Activated CD8-positive, alpha-beta T cell treated with anti-CD3 and anti-CD28 coated beads, Interleukin-2, amount 10 ng/mL, durations not matched to agents 7 days and 5 days (primary cell): ENCODE results near the gene SMURF2. TPM values are rescaled to one million over a fixed set of nuclear protein-coding genes. Genes with fewer than 3 reads are reported as not detected.
A peak's percentile ranks its signal among the peaks of the same experiment; 100 is the strongest.
"Not testable (repeated sequence)": the region's sequence is repeated elsewhere in the genome, so short reads cannot be mapped to it uniquely, and the experiment has no call there.

Source experiments
- ATAC-seq: fragments of 150-1000 bp; cut with Tn5 transposase; one replicate; pipeline ENCODE4 v1.10.0; 2021; ENCODE audit warnings: moderate library complexity
- CTCF ChIA-PET: fragments of 350-600 bp; sonication (Branson Sonifier 250); formaldehyde crosslinking; loops from one replicate; lab custom pipeline; 2021; ENCODE audit warnings: antibody characterized with exemption; lab: Charles Lee
- POLR2A ChIA-PET: fragments of 350-600 bp; sonication (Branson Sonifier 250); formaldehyde crosslinking; loops from one replicate; lab custom pipeline; 2021; ENCODE audit warnings: antibody characterized with exemption; lab: Charles Lee
- DNase-seq: peaks from one replicate; pipeline ENCODE4 v3.0.0-alpha.2; 2020
- H3K27ac Mint-ChIP-seq: one replicate; pipeline ENCODE4 v1.8.0; 2021; ENCODE audit warnings: mild to moderate bottlenecking, mixed read lengths
- H3K27me3 Mint-ChIP-seq: one replicate; pipeline ENCODE4 v1.8.0; 2021; ENCODE audit warnings: low read depth, mixed read lengths
- H3K36me3 Mint-ChIP-seq: one replicate; pipeline ENCODE4 v1.8.0; 2021; ENCODE audit warnings: low read depth, mixed read lengths
- H3K4me1 Mint-ChIP-seq: one replicate; pipeline ENCODE4 v1.8.0; 2021; ENCODE audit warnings: low read depth, mixed read lengths
- H3K4me3 Mint-ChIP-seq: one replicate; pipeline ENCODE4 v1.8.0; 2021; ENCODE audit warnings: mild to moderate bottlenecking, mixed read lengths
- H3K9me3 Mint-ChIP-seq: one replicate; pipeline ENCODE4 v1.8.0; 2022; ENCODE audit warnings: mixed read lengths; ENCODE audit not compliant: insufficient read depth
- total RNA-seq, 2 experiments: library from RNA; stranded (reverse); gene quantifications; one replicate each; pipeline ENCODE4 v1.2.3, GENCODE V29; 2021

The SMURF2 gene
- total RNA-seq, 2 experiments from 2014 or later = 16.1 to 16.4 TPM

DNA sequence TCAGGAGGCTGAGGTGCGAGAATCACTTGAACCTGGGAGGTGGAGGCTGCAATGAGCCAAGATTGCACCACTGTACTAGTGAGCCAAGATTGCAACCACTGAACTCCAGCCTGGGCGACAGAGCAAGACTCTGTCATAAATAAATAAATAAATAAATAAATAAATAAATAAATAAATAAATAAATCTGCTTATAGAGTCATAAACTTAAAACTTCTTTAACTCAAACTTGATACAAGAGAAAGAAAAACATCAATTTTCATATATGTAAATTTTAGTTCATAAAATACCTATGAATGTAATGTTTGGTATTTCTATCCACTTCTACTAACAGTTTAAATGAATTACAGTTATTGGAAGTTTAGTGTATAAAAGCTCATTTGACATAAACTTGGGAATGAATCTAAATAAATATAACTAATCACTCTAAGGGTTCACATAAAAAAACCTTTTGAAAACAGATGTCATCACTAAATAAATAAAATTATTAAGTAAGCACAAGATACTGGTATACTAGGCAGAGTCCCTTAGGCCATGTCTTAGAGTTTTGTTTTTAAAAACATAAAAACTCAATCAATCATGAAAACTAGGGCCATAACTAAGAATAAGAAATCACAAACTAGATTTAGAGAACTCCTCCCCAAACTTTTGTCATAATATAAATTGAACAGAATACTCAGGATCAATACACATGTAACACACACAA, 54.1 kb downstream of the SMURF2 start:
- H3K4me3 Mint-ChIP-seq = no peak overlapping the region
- CTCF ChIA-PET = interaction anchor here (1.0 kb wide), 1 partner anchor 8 kb away, joined by 4 read pairs; no protein-coding TSS in a partner anchor
- no peaks in the 10 kb centered on the region for H3K9me3 Mint-ChIP-seq
- peaks cover 5% of the 10 kb centered on the region for H3K36me3 Mint-ChIP-seq
- POLR2A ChIA-PET = no interaction called here
- H3K27ac Mint-ChIP-seq = no peak overlapping the region
- H3K27me3 Mint-ChIP-seq = no peaks in the 10 kb centered on the region
- ATAC-seq (no peak), DNase-seq (no peak)
- H3K4me1 Mint-ChIP-seq = peaks cover 16% of the 10 kb centered on the region

DNA sequence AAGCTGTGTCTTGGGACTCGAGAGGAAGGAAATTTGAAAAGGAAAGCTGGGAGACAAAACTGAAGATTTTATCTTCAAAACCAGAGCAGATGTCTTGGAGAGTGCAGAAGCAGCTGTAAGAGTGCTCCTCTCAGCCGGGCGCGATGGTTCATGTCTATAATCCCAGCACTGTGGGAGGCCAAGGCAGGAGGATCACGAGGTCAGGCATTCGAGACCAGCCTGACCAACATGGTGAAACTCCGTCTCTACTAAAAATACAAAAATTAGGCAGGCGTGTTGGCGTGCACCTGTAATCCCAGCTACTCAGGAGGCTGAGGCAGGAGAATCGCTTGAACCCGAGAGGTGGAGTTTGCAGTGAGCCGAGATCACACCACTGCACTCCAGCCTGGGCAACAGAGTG, 57.6 kb downstream of the SMURF2 start:
- H3K27me3 Mint-ChIP-seq, H3K27ac Mint-ChIP-seq, DNase-seq, H3K9me3 Mint-ChIP-seq, POLR2A ChIA-PET, H3K36me3 Mint-ChIP-seq, ATAC-seq, H3K4me3 Mint-ChIP-seq: not testable (repeated sequence)
- peaks cover 23% of the 10 kb centered on the region for H3K4me1 Mint-ChIP-seq
- CTCF ChIA-PET = interaction anchor here (1.0 to 1.1 kb wide), 3 partner anchors 45 to 128 kb away, joined by 3 to 4 read pairs (median 3); partner anchors contain the start of gene CEP95

DNA sequence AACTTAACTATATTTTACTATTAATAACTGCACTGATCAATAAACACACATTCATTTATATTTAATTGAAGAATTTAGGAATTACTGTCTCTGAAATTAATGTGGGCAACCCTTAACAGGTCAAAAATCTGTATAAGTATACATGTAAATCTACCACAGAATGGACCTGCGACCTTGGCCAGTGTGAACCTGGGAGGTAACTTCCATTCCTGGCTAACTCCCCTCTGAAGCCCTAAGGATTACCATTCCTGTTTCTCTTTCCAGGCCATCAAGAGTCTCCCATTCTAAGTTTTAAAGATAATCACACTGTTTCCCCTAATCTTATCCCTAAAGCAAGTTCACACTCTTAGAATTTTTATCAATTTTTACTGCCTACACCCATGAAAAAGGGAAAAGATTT, 58.1 kb downstream of the SMURF2 start:
- no peak for ATAC-seq
- POLR2A ChIA-PET = no interaction called here
- H3K4me3 Mint-ChIP-seq = no peak overlapping the region

DNA sequence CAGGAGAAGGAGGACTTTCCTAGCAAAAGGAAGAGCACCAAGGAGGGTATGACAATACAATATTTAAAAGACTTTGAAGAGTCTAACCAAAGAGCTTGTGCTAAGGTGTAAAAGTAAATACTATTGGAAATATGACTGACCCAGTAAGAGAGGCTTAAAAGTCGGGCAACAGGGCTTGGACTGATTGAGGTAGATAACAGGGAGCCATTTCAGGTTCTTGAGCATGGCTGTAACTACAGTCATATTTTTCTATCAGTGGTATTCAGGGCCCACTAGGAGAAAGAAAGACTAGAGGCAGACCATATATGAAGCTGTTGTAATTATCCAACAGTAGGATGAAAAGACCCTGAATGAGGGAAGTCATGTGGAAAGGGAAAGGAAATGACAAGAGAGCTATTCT, 62.3 kb downstream of the SMURF2 start:
- H3K36me3 Mint-ChIP-seq = peaks cover 13% of the 10 kb centered on the region
- peak overlapping the region; percentile 71 for H3K27ac Mint-ChIP-seq
- ATAC-seq = peak; percentile 31
- no peaks in the 10 kb centered on the region for H3K27me3 Mint-ChIP-seq
- peaks cover 31% of the 10 kb centered on the region for H3K4me1 Mint-ChIP-seq
- H3K4me3 Mint-ChIP-seq = peak overlapping the region; percentile 42
- no peak for DNase-seq
- no peaks in the 10 kb centered on the region for H3K9me3 Mint-ChIP-seq
- ChIA-PET CTCF (interaction anchor here (0.7 to 3.3 kb wide), 11 partner anchors 8 to 180 kb away, joined by 3 to 13 read pairs (median 5); partner anchors contain the start of genes CEP95 and DDX5), POLR2A (interaction anchor here (1.6 to 3.3 kb wide), 2 partner anchors 49 to 94 kb away, joined by 3 to 22 read pairs; partner anchors contain the start of genes CEP95 and DDX5)

More for the DNA sequence above, 58.1 kb downstream of the SMURF2 start:
- Mint-ChIP-seq H3K9me3 (no peaks in the 10 kb centered on the region), H3K27ac (no peak overlapping the region), H3K4me1 (peaks cover 23% of the 10 kb centered on the region), H3K36me3 (no peaks in the 10 kb centered on the region), H3K27me3 (no peaks in the 10 kb centered on the region)
- CTCF ChIA-PET = interaction anchor here (1.0 to 1.1 kb wide), 3 partner anchors 45 to 129 kb away, joined by 3 to 4 read pairs (median 3); partner anchors contain the start of gene CEP95
- no peak for DNase-seq

DNA sequence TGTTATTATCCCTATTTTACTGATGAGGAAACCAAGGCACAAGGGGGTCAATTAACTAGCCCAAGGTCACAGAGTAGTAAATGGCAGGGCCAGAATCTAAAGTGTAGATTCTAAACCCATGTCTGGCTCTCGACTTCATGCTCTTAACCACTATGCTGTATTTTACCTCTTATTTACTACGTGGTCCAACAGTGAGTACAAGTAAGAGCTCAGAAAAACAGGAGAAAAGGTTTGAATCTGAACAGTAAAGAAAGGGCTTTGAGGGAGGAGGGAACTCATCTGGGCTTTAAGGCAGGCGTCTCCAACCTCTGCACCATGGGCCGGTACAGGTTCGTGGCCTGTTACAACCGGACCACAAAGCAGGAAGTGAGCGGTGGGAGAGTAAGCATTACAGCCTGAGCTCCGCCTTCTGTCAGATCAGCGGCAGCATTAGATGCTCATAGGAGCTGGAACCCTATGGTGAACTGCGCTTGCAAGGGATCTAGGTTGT, 62.9 kb downstream of the SMURF2 start:
- Mint-ChIP-seq H3K4me3 (peak overlapping the region; percentile 42), H3K4me1 (peaks cover 31% of the 10 kb centered on the region), H3K9me3 (no peaks in the 10 kb centered on the region), H3K27me3 (no peaks in the 10 kb centered on the region), H3K36me3 (peaks cover 13% of the 10 kb centered on the region), H3K27ac (peak overlapping the region; percentile 71)
- ChIA-PET CTCF (interaction anchor here (0.6 to 3.3 kb wide), 12 partner anchors 9 to 180 kb away, joined by 3 to 13 read pairs (median 4); partner anchors contain the start of genes CEP95 and DDX5), POLR2A (interaction anchor here (1.1 to 3.3 kb wide), 3 partner anchors 33 to 93 kb away, joined by 3 to 22 read pairs (median 3); partner anchors contain the start of genes CEP95 and DDX5)
- ATAC-seq (peak; percentile 100), DNase-seq (peak; percentile 83)

DNA sequence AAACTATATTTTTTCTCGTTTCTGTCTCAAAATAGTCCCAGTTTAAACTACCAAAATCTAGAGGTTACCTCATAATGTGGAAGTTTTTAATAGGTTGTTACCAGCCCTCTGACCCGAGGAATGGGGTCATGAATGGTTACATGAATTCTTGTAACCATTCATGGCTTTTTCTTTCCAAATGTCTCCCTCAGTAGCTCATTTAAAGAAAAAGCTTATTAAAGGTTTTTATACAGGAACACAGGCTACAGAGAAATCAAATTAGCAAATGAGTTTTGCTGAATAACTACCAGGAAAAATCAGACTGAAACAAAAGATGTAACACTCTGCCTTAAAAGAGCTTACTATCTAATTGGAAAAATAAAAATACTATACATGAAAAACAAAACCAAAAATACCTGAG, 63.4 kb downstream of the SMURF2 start:
- peaks cover 31% of the 10 kb centered on the region for H3K4me1 Mint-ChIP-seq
- DNase-seq = no peak
- H3K27me3 Mint-ChIP-seq = no peaks in the 10 kb centered on the region
- no peak overlapping the region for H3K4me3 Mint-ChIP-seq
- ChIA-PET POLR2A (interaction anchor here (1.1 to 3.3 kb wide), 3 partner anchors 34 to 93 kb away, joined by 3 to 22 read pairs (median 3); partner anchors contain the start of genes CEP95 and DDX5), CTCF (interaction anchor here (0.6 to 3.3 kb wide), 6 partner anchors 44 to 179 kb away, joined by 3 to 13 read pairs (median 6); partner anchors contain the start of genes CEP95 and DDX5)
- H3K9me3 Mint-ChIP-seq = no peaks in the 10 kb centered on the region
- ATAC-seq = no peak
- H3K36me3 Mint-ChIP-seq = peaks cover 13% of the 10 kb centered on the region
- peak overlapping the region; percentile 27 for H3K27ac Mint-ChIP-seq

DNA sequence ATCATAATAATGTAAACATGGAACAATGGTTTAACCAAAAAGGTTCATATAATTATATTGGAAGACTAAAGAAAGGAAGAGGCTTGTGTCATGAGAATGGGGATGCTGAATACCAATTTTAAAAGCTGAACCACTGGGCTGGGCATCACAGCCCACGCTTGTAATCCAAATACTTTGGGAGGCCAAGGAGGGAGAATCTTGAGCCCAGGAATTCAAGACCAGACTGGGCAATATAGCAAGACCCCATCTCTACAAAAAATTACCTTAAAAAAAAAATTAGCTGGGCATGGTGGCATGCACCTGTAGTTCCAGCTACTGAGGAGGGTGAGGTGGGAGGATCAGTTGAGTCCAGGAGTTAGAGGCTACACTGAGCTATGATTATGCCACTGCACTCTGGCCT, 65.1 kb downstream of the SMURF2 start:
- CTCF ChIA-PET = interaction anchor here (0.6 to 1.8 kb wide), 2 partner anchors 52 to 177 kb away, joined by 3 to 7 read pairs; no protein-coding TSS in a partner anchor
- peaks cover 19% of the 10 kb centered on the region for H3K36me3 Mint-ChIP-seq
- no peaks in the 10 kb centered on the region for H3K27me3 Mint-ChIP-seq
- no peak overlapping the region for H3K27ac Mint-ChIP-seq
- no peak overlapping the region for H3K4me3 Mint-ChIP-seq
- H3K4me1 Mint-ChIP-seq = peaks cover 31% of the 10 kb centered on the region
- H3K9me3 Mint-ChIP-seq = no peaks in the 10 kb centered on the region
- POLR2A ChIA-PET = no interaction called here
- ATAC-seq (no peak), DNase-seq (no peak)

DNA sequence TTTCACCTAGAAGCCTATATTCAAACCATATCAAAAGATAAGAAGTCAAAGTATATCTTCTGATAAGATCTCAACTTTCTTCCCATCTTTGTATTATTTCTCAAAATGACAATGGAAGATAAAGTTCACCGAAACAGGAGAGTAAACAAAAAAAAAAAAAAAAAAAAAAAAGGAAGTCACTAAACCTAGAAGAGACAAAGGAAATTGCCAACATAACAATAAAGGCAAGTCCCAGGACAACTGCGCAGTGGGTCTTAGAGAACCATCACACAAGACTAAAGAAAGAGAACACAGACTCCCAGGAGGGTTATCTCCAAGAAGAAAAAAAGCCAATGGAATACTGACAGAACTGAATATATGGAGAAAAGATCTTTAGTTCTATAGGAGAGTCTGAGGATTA, 65.7 kb downstream of the SMURF2 start:
- ChIA-PET CTCF (interaction anchor here (0.6 to 1.8 kb wide), 2 partner anchors 53 to 176 kb away, joined by 3 to 7 read pairs; no protein-coding TSS in a partner anchor), POLR2A (no interaction called here)
- peaks cover 21% of the 10 kb centered on the region for H3K36me3 Mint-ChIP-seq
- no peaks in the 10 kb centered on the region for H3K27me3 Mint-ChIP-seq
- H3K9me3 Mint-ChIP-seq = no peaks in the 10 kb centered on the region
- DNase-seq (no peak), ATAC-seq (no peak)
- H3K4me1 Mint-ChIP-seq = peaks cover 31% of the 10 kb centered on the region
- no peak overlapping the region for H3K27ac Mint-ChIP-seq
- no peak overlapping the region for H3K4me3 Mint-ChIP-seq

DNA sequence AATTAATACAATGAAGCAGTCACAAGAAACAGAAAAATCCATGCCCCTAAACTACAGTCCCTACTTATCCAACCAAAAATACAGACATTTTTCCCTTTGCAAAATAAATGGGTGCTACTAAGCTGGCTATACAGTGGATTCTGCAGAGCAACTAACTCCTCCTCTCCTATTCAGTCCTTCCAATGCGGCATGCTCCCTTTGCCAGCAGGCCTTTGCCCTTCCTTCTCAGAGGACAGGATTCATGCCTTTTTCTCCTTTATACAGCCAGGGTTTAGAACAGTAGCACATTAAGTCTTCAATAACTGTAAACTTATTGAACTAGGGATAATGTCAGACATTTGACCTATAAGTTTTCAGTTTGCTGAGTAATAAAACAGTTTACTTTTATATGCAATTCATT, 70.2 kb downstream of the SMURF2 start:
- peaks cover 8% of the 10 kb centered on the region for H3K4me1 Mint-ChIP-seq
- ATAC-seq (no peak), DNase-seq (no peak)
- H3K9me3 Mint-ChIP-seq = no peaks in the 10 kb centered on the region
- no peak overlapping the region for H3K27ac Mint-ChIP-seq
- peaks cover 20% of the 10 kb centered on the region for H3K36me3 Mint-ChIP-seq
- POLR2A ChIA-PET = no interaction called here
- no peaks in the 10 kb centered on the region for H3K27me3 Mint-ChIP-seq
- CTCF ChIA-PET = no interaction called here
- no peak overlapping the region for H3K4me3 Mint-ChIP-seq

DNA sequence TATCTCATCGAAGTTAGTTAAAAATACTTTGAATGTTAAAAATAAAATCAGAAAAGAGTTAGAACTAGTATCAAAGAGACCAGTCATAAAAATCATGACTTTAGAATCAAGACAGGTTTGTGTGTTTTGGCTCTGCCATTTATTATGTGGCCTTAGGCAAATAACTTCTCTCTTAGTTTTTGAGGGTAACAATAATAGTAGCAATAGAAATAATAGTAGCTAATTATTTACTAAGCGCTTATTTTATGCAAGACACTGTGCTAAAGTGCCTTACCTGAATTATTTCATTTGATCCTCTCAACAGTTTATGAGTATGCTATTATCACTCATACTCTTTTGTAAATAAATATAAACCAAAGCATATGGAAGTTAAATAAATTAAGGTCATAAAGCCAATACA, 77.0 kb downstream of the SMURF2 start:
- H3K4me3 Mint-ChIP-seq = no peak overlapping the region
- peaks cover 20% of the 10 kb centered on the region for H3K36me3 Mint-ChIP-seq
- CTCF ChIA-PET = interaction anchor here (1.0 kb wide), 1 partner anchor 64 kb away, joined by 4 read pairs; no protein-coding TSS in a partner anchor
- ATAC-seq (no peak), DNase-seq (no peak)
- peaks cover 9% of the 10 kb centered on the region for H3K4me1 Mint-ChIP-seq
- POLR2A ChIA-PET = interaction anchor here (0.6 kb wide), 1 partner anchor 164 kb away, joined by 3 read pairs; no protein-coding TSS in a partner anchor
- no peaks in the 10 kb centered on the region for H3K9me3 Mint-ChIP-seq
- no peak overlapping the region for H3K27ac Mint-ChIP-seq
- H3K27me3 Mint-ChIP-seq = no peaks in the 10 kb centered on the region

DNA sequence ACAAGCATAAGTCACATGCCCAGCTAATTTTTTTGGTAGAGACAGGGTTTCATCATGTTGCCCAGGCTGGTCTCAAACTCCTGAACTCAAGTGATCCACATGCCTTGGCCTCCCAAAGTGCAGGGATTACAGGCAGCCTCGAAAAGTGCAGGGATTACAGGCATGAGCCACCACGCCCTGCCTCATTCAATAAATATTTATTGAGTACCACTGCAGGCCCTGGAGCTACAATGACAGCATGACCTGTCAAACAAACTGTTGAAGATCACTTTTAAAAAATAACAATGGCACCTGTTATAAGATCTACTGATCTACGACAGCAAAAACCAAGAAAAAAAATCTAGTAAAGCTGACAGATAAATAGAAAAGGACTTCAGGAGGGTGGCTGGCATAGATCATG, 79.1 kb downstream of the SMURF2 start:
- ChIA-PET POLR2A (no interaction called here), CTCF (interaction anchor here (1.6 kb wide), 1 partner anchor 11 kb away, joined by 5 read pairs; no protein-coding TSS in a partner anchor)
- Mint-ChIP-seq H3K27me3 (no peaks in the 10 kb centered on the region), H3K4me1 (peaks cover 9% of the 10 kb centered on the region), H3K9me3 (no peaks in the 10 kb centered on the region), H3K27ac (no peak overlapping the region), H3K36me3 (peaks cover 24% of the 10 kb centered on the region), H3K4me3 (no peak overlapping the region)
- DNase-seq (no peak), ATAC-seq (no peak)
